HG03139 (cell line): Measurements from ENCODE around the gene RBBP8NL.

Experiments used
- ATAC-seq: cut with Tn5 transposase; IDR thresholded peaks from one replicate; pipeline ENCODE4 v1.9.1; 2021; ENCODE audit not compliant: unreplicated experiment

The RBBP8NL gene

DNA sequence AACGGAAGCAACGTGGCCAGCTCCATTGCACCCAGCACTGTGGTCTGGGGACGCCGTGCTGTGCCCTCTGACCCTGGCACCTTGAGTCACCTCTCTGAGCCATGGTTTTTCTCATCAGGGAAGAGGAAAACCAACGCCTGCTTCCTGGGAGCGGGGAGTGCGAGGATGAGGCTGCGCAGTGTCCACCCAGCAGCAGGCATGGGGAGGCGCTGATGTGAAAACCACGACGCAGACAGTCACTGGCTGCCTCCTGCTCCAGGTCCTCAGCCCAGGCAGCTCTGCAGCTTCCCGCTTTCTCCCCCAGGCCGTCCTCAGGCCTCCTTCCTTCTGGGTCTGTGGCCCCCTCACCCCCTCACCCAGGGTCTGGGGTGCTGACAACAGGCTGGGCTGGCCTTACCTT, 34.5 kb upstream of the RBBP8NL start:
- ATAC-seq, result no peak

DNA sequence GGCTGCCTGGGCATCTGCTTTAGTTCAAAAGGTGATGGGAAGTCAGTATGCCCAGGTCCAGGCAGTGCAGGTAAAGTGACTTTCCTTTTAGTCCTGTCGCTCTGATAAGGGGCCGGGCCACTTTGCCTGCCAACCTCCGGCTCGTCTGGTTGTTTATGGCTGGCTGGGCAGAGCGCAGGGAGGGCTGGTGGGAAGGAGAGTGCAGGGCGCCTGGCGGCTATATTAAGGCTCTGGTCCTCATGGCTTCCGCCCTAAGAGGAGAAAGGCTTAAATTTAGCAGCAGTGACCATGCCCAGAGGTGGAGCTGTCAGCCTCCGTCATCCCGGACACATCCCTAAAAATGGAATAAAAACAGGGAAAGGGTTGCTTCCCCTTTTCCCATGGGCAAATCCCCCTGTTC, 33.8 kb upstream of the RBBP8NL start:
- ATAC-seq, result no peak

DNA sequence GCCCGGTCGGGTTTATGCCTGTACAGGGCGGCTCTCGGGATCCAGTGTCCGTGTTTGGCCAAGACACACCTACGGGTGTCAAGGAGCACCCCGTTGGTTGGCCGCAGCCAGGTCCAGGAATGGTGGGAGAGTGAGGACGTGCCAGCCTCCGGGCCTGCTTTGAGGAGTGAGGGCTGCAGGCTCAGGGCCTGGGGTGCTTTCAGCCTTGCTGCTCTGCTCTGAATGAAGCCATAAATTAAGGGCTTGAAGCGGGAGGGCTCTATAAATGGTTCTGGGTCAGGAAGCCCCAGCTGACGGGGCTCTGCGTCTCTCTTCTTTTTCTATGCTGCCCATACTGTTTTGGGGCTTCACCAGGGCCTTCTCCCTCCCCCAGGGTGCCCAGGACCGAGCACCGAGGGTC, 33.3 kb upstream of the RBBP8NL start:
- no peak for ATAC-seq

DNA sequence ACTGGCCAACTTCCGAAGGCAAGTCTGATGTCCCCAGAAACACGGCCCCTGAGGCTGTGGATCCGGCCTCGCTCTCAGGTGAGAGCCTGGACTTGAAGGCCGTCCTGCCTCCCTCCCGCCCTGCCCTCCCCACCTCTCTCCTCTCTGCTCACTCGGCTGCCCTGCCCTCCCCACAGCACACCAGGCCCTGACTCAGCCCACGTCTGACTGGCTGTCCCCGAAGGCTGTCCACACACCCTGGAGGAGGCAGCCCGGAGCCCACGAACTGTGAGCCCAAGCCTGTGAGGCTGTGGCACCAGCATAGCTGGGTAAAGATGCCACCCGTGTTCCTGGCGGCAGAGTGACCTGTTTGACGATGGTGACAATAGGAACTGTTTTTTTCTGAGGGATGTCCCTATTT, 32.1 kb upstream of the RBBP8NL start:
- ATAC-seq, result no peak

DNA sequence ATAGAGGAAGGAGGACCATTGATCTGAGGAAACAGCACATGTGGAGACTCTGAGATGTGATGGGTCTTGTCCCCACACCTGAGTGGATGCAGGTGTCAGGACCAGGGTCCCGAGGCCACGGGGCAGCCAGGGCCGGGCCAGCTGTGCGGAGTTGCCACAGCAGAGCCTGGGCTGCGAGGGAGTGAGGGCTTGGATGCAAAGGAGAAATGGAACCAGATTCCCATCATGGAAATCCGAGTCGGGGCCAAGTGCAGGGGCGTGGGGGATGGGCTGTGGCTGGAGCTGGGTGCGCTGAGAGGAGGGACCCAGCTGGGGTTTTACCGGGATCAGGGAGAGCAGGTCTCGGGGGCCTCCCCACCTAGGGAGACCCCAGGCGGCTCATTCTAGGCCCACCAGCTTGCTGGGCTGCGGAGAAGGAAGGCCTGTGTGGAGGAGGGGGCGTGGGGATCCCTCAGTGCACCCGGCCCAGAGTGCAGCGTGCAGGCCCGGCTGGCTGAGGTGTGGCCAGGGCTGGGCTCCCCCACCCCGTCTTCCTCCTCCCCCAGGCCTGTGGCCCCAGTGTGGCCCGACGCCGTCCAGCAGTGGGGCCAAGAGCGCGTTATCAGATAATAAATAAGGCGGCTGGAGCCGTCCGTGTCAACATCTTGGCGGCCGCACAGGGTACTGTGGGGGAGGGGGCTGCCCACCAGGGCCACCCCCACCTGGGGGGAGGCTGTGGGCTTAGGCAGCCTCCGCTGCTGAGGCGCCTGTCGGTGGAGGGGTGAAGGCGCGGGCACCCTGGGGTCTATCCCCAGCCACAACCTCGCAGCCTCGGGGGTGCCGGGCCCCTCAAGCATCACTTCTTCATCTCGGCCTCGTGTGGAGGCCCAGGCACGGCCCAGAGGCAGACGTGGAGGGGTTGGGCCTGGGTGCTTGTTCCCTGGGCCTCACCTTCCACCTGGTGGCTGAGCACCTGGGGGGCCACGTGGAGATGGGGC, 31.2 kb upstream of the RBBP8NL start:
- ATAC-seq, result no peak

DNA sequence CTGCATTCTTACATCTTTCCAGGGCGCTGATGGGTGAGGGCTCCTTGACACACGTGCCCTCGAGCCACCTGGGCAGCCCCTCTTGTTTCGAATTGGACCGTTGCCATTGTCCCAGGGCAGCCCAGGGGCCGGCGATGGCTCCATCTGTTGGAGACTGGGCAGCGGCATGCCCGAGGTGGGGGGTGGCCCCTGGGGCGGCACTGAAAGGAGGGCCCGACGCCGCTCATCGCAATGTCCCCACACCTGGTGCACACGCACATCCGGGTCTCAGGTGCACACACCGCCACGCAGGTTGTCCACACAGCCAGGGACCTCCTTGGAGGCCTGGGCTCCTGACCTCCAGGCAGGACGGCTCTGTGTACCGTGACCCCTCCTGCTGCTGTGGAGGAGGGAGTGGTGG, 30.5 kb upstream of the RBBP8NL start:
- no peak for ATAC-seq

DNA sequence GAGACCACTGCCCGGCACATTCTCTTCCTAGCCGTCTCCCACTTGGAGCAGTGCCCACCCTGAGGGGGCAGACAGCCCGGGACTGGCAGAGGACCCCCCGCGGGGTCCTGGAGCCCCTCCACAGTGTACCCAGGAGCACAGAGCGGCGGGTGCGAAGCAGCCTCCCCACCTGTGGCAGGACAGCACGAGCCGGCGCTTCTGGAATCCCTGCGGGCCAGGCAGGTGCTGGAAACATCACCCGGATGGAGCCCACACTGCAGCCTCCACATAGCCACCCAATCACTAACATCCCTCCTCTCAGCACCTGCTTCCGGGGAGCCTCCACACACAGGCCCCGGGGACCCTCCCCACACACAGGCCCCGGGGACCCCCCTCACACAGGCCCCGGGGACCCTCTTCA, 29.8 kb upstream of the RBBP8NL start:
- ATAC-seq, result no peak

DNA sequence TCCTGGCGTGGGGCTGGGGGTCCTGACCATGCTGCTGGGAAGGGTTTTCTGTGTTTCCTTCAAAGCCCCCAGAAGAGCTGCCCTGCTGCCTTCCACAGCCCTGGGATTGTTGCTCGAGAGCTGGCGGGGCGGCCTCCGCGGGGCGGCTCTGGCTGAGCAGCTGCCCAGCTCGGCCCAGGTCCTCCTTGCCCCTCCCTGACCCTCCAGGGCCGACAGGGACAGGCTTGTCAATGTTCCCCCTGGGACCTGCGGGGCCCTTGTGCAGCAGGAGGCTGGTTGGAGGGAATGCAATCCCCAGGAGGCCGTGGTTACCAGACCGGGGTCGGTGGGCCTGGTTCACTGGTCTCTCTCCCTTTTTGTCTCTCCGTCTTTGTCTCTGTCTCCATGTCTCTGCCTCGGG, 28.6 kb upstream of the RBBP8NL start:
- no peak for ATAC-seq

DNA sequence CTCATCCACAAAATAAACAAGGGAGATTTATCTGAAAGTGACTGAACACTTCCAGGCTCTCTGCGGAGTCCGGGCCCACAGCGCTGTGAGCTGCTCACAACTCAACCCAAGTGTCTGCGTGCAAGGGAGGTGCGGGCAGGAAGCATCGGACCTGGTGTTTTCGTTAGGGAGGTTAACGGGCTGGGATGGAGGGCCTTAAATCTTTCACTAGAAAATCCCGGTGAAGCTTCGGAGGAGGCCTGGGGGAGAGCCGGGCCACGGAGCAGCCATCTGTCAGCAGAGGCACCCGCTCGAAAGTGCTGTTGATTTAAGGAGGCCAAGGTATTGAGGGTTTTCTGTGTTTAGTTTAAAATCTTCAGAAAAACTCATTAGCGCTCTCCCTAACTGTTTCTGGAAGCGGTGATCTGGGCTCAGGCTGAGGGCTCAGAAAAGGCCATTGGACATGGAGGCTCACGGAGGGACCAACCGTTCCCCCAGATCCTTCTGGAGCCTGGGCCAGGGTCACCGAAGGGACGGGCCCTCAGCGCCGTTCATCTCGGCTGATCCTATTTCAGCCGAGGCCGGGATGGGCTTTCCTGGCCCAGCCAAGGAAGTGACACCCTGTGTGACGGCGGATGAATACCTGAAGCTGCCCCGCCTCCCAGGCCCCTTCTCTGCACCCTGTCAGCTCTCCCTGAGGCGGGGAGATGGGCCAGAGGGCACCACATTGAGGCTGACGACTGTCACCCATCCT, 27.7 kb upstream of the RBBP8NL start:
- ATAC-seq, result no peak

DNA sequence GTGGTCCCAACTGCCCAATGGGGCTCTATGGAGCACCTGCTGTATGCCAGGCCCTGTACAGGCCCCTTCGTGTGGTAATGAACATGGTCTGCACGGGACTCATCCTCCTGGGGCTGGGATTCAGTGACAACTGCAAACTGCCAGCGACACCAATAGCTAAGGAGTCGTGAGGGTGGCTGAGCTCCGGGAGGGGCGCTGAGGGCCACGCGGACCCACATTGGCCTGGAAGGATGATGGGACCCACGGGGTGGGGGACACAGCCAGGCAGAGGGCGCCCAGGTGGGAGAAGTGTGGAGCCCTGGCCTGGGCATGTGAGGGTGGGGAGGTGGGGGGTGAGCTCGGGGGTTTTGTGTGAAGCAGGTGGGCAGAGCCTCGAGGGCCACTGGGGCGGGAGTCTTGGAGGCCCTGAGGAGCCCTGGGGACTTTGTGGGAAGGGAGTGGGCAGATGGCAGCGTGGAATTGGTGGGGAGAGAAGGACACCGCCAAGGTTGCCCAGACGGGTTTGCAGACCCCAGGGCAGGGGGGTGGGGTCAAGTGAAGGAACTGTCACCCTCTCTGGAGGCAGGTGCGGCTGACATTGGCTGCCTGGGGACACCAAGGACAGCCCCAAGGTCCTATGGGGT, 26.0 kb upstream of the RBBP8NL start:
- ATAC-seq, result no peak

DNA sequence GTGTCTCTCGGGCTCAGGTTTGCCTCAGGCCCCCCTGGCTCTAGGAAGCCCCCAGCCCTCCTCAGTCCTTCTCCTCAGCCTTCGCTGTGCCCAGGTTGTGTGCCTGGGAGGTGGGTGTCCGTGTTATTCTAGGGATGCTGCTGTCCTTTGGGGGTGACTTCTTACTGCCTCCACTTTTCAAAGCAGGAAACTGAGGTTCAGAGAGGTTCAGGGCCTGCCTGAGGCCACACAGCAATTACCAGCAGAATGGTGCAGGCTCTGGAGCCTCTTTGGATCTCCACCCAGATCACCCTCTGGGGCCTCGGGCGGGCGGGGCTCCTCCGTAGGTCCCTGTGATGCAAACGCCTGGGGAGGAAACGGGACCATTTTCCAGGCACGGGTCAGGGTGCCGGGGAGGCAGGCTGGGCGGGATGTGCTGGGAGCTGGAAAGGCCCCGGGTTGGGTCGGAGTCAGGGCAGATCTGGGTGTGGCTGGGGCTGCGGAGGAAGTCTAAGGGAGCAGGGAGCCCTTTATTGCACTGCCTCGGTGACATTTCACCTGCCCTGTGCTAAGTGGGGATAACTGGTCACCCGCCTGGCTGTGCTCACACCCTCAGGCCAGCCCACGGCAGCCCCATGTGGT, 25.2 kb upstream of the RBBP8NL start:
- no peak for ATAC-seq

DNA sequence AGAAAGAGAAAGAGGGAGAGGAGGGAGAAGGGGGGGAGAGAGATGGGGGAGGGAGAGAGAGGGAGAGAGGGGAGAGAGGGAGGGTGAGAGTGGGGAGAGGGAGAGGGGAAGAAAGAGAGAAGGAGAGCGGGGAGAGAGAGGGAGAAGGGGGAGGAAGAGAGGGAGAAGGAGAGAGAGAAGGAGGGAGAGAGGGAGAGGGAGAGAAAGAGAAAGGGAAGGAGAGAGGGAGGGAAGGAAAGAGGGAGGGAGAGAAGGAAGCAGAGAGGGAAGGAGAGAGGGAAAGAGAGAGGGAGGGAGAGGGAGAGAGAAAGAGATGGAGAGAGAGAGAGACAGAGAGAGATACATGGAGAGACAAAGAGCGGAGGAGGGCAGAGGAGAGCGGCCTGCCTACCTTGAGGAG, 24.6 kb upstream of the RBBP8NL start:
- no peak for ATAC-seq

DNA sequence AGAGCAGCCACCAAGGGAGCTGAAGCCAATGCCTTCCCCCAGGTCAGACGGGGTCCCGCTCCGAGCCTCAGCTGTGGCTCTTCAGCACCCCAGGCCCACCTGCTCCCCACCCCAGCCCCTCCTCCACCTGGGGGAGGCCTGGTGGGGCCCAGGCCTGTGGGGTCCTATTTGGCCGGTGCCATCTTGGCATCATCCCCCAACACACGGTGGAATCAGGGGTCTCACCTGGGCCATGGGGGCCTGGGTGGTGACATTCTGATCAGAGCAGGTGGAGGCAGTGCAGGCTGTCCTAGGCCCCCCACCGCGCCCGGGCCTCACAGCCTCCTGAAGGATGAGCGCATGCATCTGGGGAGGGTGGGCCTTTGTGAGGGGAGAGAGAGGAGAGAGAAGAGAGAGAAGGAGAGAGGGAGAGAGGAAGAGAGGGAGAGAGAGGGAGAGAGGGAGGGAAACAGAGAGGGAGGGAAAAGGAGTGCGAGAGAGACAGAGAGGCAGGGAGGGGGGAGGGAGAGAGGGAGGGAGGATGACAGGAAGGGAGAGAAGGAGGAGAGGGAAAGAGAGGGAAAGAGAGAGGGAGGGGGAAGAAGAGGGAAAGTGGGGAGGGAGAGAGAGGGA, 23.9 kb upstream of the RBBP8NL start:
- no peak for ATAC-seq

DNA sequence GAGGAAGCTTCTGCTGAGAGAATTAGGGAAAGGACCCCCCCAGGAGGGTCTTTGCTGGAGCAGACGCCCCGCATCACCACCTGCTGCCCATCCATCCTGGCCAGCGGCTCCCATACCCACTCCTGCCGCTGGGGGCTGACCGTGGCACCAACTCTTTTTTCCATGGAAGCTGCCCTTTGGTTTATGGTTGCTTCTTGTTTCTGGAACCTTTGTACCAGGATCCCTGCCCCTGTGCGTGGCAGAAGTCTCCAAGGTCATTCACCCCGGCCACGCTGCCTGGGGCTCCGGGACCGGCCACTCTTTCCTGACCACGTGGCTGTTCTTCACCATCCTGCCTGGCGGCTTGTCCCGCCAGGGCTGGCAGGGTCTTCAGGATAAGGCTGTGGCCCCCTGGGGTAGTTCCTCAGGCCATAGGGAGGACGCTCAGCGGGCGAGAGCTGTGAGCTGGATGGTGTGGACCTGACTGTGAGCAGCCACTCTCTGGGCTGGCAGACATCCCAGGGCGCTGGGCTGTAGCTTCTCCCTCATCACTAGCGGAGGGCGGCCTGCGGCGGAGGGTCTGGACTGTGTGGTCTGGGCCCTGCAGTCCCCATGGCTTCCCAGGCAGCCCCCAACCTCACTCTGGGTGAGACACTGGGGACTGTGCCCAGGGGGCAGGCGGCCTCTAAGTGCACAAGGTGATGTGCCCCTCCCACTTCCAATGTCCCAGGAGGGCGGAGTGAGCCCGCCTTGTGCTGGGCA, 22.8 kb upstream of the RBBP8NL start:
- no peak for ATAC-seq

DNA sequence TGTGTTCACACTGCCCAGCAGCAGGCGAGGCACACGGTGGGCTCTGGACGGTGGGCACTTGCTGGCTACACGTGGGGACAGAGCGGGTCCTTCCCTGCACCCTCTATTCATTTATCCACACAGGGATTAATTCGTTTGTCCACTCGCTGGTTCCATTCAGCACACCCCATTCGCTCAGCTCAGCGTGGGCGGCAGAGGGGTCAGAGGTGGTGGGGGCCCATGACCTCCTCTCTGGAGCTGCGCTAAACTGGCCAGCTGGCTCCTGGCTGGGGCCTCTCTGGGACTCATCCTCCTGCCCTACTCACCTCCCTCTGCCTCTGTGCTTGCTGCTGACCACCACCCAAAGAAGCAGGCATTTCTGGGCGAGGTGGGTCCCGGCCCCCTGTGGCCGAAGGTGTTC, 21.4 kb upstream of the RBBP8NL start:
- ATAC-seq, result no peak

DNA sequence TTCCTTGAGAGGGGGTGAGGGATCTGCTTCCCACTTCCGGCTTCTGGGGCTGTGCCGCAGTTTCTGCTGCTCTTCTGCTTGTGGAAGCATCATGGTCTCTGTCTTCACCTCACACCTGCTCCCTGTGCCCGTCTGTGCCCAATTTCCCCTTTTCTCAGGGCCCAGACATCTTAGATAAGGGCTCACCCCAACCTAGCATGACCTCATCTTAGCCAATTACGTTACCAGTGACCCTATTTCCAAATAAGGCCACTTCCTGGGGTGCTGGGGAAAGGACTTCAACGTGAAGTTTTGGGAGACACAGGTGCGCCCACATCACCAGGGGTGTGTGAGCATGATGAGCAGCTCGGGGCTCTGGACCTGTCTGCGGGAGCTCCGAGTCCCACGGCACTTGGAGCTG, 20.7 kb upstream of the RBBP8NL start:
- ATAC-seq, result no peak

DNA sequence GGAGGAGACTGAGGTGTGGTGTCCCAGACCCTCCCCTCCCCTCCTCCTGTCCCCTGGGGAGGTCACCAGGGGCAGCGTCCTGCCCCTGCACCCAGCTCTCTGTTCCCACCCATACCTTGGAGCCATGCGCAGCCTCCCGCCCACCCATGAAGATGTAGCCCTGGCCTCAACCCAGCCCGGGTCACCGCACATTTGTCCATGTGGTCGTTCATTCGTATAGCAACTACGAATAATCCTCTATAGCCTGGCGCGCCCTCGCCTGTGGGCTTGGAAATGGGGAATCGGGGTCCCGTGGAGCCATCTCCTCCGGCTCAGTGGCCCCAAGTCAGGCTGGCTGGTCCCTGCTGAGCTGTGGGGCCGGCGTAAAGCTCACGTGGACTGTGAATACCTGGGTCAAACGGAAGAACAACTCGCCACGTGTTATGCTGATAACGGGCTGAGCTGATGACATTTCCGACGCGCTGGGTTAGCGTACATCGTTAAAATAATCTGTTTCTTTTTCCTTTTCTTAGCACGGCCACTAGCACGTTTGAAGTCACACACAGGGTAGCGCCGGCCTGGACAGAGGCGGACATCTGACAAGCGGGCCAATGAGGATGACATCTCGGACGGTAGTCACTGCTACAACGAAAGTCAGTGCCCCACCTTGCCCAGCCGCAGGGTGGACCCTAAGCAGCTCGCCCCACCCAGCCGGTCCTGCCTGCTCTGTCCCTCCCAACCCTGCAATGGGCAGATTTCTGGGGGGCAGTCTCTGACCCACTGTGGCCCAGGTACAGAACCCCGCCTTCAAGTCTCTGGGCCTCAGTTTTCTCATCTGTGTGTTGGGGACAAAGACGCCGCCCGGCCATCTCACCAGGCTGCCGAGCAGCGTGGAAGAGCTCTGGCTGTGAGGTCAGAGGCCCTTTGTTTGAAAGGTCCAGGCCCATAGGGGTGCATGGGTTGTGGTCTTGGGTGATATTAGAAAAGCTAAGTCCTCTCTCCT, 19.8 kb upstream of the RBBP8NL start:
- ATAC-seq, result no peak

DNA sequence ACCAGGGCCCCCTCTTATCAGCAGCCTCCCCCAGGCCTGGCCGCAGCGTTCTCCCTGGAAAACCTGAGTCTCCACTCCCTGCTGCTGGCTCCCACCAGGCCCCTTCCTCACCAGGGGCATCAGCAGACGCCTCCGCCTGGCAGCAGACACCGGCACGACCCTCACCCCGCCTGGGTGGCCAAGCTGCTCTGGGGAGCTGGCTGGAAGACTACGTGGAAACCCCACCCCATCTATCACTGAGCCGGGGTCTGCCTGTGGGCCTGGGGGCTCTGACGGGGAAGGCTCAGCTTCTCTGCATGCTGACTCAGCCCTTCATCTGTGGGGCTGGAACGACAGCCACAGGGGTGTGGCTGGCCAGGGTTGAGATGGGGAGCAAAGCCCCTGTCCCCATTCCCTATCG, 19.1 kb upstream of the RBBP8NL start:
- no peak for ATAC-seq
